NCI-H69 (cell line): Measurements from ENCODE around the gene APBA3.

Experiments used
- DNase-seq: peaks from one replicate; lab custom pipeline; 2025; lab: John Stamatoyannopoulos, UW

The APBA3 gene

GRCh38 chr19:3761382-3762129 lies at the start of gene APBA3:
Gene APBA3 (minus strand): TSS chr19:3761692. CDS start chr19:3760264, 1,428 bp downstream.
- DNase-seq: peak; percentile 97

- no peak for DNase-seq
Measured at GRCh38 chr19:3810708-3811355, 49.3 kb upstream of the APBA3 start.

GRCh38 chr19:3809881-3810707 lies 48.6 kb upstream of the APBA3 start:
- DNase-seq: no peak

GRCh38 chr19:3808420-3809143 lies 47.1 kb upstream of the APBA3 start:
- DNase-seq: no peak

- DNase-seq: no peak
Measured at GRCh38 chr19:3807574-3808354, 46.3 kb upstream of the APBA3 start.

GRCh38 chr19:3807131-3807480 lies 45.6 kb upstream of the APBA3 start:
- no peak for DNase-seq

GRCh38 chr19:3805859-3806258 lies 44.4 kb upstream of the APBA3 start:
- DNase-seq: no peak

GRCh38 chr19:3804429-3804828 lies 42.9 kb upstream of the APBA3 start:
- no peak for DNase-seq

- DNase-seq: no peak
Measured at GRCh38 chr19:3803986-3804385, 42.5 kb upstream of the APBA3 start.

- no peak for DNase-seq
Measured at GRCh38 chr19:3803114-3803888, 41.8 kb upstream of the APBA3 start.

- DNase-seq: peak; percentile 68
Measured at GRCh38 chr19:3801412-3802096, 40.1 kb upstream of the APBA3 start.

- DNase-seq: no peak
Measured at GRCh38 chr19:3800996-3801395, 39.5 kb upstream of the APBA3 start.

GRCh38 chr19:3798137-3798536 lies 36.6 kb upstream of the APBA3 start:
- DNase-seq: no peak

GRCh38 chr19:3796358-3796757 lies 34.9 kb upstream of the APBA3 start:
- no peak for DNase-seq

- DNase-seq: no peak
Measured at GRCh38 chr19:3793799-3794198, 32.3 kb upstream of the APBA3 start.

- no peak for DNase-seq
Measured at GRCh38 chr19:3792114-3792513, 30.6 kb upstream of the APBA3 start.

- DNase-seq: no peak
Measured at GRCh38 chr19:3790941-3791340, 29.4 kb upstream of the APBA3 start.

- DNase-seq: no peak
Measured at GRCh38 chr19:3790209-3790734, 28.8 kb upstream of the APBA3 start.

GRCh38 chr19:3788996-3789778 lies 27.7 kb upstream of the APBA3 start:
- no peak for DNase-seq
